SU-DHL-6 (cell line): ENCODE measurements around the gene MAN2A2.

Source experiments
- CTCF ChIP-seq: fragments of 200-600 bp; sonication (generic); IDR thresholded peaks from one replicate; pipeline ENCODE4 v1.5.1; 2017; ENCODE audit warnings: antibody characterized with exemption, mild to moderate bottlenecking, low read length, moderate library complexity; ENCODE audit not compliant: insufficient read depth, poor library complexity, severe bottlenecking
- EZH2phosphoT487 ChIP-seq: fragments of 200-600 bp; sonication (generic), shearing (Covaris generic); conservative IDR thresholded peaks from 2 replicates; pipeline ENCODE4 v1.6.1; 2018; ENCODE audit warnings: mild to moderate bottlenecking, antibody characterized with exemption, low read length, moderate library complexity, mixed read lengths

- TF ChIP-seq CTCF, result no peak
- no peak for TF ChIP-seq EZH2phosphoT487
These were observed 45.1 kb upstream of the MAN2A2 start for GRCh38 chr15:90857883-90858443.
